B cell (primary cell): ENCODE results near the gene PNPLA4. TPM values are rescaled to one million over a fixed set of nuclear protein-coding genes. Genes with fewer than 3 reads are reported as not detected.

Experiments
- ATAC-seq: fragments of 200-7000 bp; cut with Tn5 transposase; one replicate; pipeline ENCODE4 v1.10.0; 2021; ENCODE audit warnings: low read depth, mild to moderate bottlenecking, moderate number of reproducible peaks, moderate library complexity
- CTCF ChIA-PET: fragments of 350-600 bp; sonication (Branson Sonifier 250); formaldehyde crosslinking; loops from one replicate; lab custom pipeline; 2021; ENCODE audit warnings: antibody characterized with exemption, inconsistent platforms; lab: Charles Lee
- POLR2A ChIA-PET: fragments of 350-600 bp; sonication (Branson Sonifier 250); formaldehyde crosslinking; loops from one replicate; lab custom pipeline; 2021; ENCODE audit warnings: antibody characterized with exemption; lab: Charles Lee
- DNase-seq: peaks from one replicate; pipeline ENCODE4 v3.0.0; 2013
- H2AFZ ChIP-seq: 2 replicates; pipeline ENCODE4 v1.6.1; 2012; ENCODE audit warnings: mild to moderate bottlenecking, low read depth, low read length; ENCODE audit not compliant: insufficient read depth, poor library complexity, severe bottlenecking
- H3K27ac ChIP-seq, 2 donors: 1 replicate in 1 of 2; 2 replicates in 1 of 2; pipeline ENCODE4 v1.5.1; 2012 to 2013; ENCODE audit warnings: low read length in 2 of 2, mild to moderate bottlenecking in 2 of 2, moderate library complexity in 1 of 2
- H3K27me3 ChIP-seq, 4 experiments: fragments of 200-600 bp in 1 of 4; sonication (generic) in 1 of 4; replicated peaks in 1 of 4; 1 replicate in 2 of 4; 2 replicates in 2 of 4; pipeline versions ENCODE4 v1.6.1 to v1.7.0; 2013 to 2016; ENCODE audit warnings: low read length in 3 of 4, mild to moderate bottlenecking in 2 of 4, mixed read lengths in 1 of 4, moderate library complexity in 1 of 4; ENCODE audit not compliant: insufficient read depth in 4 of 4, control insufficient read depth in 3 of 4; ENCODE audit errors: control extremely low read depth in 1 of 4
- H3K36me3 ChIP-seq, 2 experiments: replicated peaks in 1 of 2; 1 replicate in 1 of 2; 2 replicates in 1 of 2; pipeline versions ENCODE4 v1.6.1 to v1.7.1; 2013; ENCODE audit warnings: low read length in 1 of 2; ENCODE audit not compliant: insufficient read depth in 2 of 2, control insufficient read depth in 1 of 2; ENCODE audit errors: control extremely low read depth in 1 of 2, extremely low read depth in 1 of 2
- H3K4me1 ChIP-seq, 2 donors: fragments of 200-600 bp in 1 of 2; sonication (generic) in 1 of 2; 1 replicate in 1 of 2; 2 replicates in 1 of 2; pipeline versions ENCODE4 v1.5.1 to v1.6.1; 2013 to 2017; ENCODE audit warnings: low read length in 2 of 2; ENCODE audit not compliant: control insufficient read depth in 2 of 2, insufficient read depth in 2 of 2
- H3K4me2 ChIP-seq: replicated peaks from 2 replicates; pipeline ENCODE3; 2012; ENCODE audit warnings: mild to moderate bottlenecking, low read depth, low read length; ENCODE audit not compliant: poor library complexity, severe bottlenecking
- H3K4me3 ChIP-seq, 5 experiments: fragments of 200-600 bp in 1 of 5; sonication (generic) in 1 of 5; 1 replicate in 3 of 5; 2 replicates in 2 of 5; pipeline versions ENCODE4 v1.5.1 to v1.7.0; 2011 to 2016; ENCODE audit warnings: low read length in 4 of 5, mild to moderate bottlenecking in 4 of 5, low read depth in 2 of 5, control low read depth in 1 of 5, moderate library complexity in 1 of 5; ENCODE audit not compliant: insufficient read depth in 1 of 5; ENCODE audit errors: control extremely low read depth in 1 of 5, extremely low read depth in 1 of 5
- H3K79me2 ChIP-seq: fragments of 200-600 bp; sonication (generic); one replicate; pipeline ENCODE4 v1.6.0; 2016; ENCODE audit warnings: low read length; ENCODE audit not compliant: control insufficient read depth, insufficient read depth
- H3K9ac ChIP-seq: fragments of 200-600 bp; sonication (generic); 2 replicates; pipeline ENCODE4 v1.6.1; 2017; ENCODE audit warnings: mild to moderate bottlenecking, low read length, moderate library complexity
- H3K9me3 ChIP-seq, 3 donors: one replicate each; pipeline versions ENCODE4 v1.6.1 to v1.7.1; 2013; ENCODE audit warnings: low read length in 2 of 3; ENCODE audit not compliant: control insufficient read depth in 2 of 3, insufficient read depth in 1 of 3; ENCODE audit errors: control extremely low read depth in 1 of 3
- H4K20me1 ChIP-seq: 2 replicates; pipeline ENCODE4 v1.6.0; 2012; ENCODE audit warnings: mild to moderate bottlenecking, low read length; ENCODE audit not compliant: insufficient read depth, control insufficient read depth, poor library complexity, severe bottlenecking
- H3K27ac Mint-ChIP-seq: one replicate; pipeline ENCODE4 v1.8.0; 2021; ENCODE audit warnings: mixed read lengths
- H3K27me3 Mint-ChIP-seq: one replicate; pipeline ENCODE4 v1.8.0; 2021; ENCODE audit warnings: mixed read lengths
- H3K4me1 Mint-ChIP-seq: one replicate; pipeline ENCODE4 v1.8.0; 2021; ENCODE audit warnings: mixed read lengths
- H3K4me3 Mint-ChIP-seq: one replicate; pipeline ENCODE4 v1.8.0; 2021; ENCODE audit warnings: mixed read lengths
- H3K9me3 Mint-ChIP-seq: one replicate; pipeline ENCODE4 v1.8.0; 2022; ENCODE audit warnings: mixed read lengths; ENCODE audit not compliant: insufficient read depth
- CTCF ChIP-seq: fragments of 200-600 bp; IDR thresholded peaks from one replicate; pipeline ENCODE4 v1.8.0; 2022; ENCODE audit warnings: antibody characterized with exemption, mild to moderate bottlenecking
- EZH2 ChIP-seq: IDR thresholded peaks from 2 replicates; pipeline ENCODE4 v1.6.1; 2012; ENCODE audit warnings: borderline replicate concordance, low read depth, mild to moderate bottlenecking, moderate library complexity, low read length; ENCODE audit not compliant: insufficient read depth, poor library complexity, severe bottlenecking
- WGBS: methylation state at CpG from one replicate; pipeline ENCODE4 v1.1.5; 2013; ENCODE audit warnings: missing lambda C conversion rate; ENCODE audit not compliant: insufficient coverage; 5-methylcytosine and 5-hydroxymethylcytosine counted together
- intact Hi-C: fragments of 100-400 bp; cut with micrococcal nuclease; formaldehyde crosslinking; loops from one replicate; pipeline ENCODE4 v1.10.0; 2022
- polyA plus RNA-seq: library from polyadenylated mRNA; depleted of rRNA; stranded (reverse); fragments of >200 nt; gene quantifications from 2 replicates; pipeline ENCODE4 v1.2.3, GENCODE V29; 2012
- total RNA-seq, 2 donors: library from RNA; stranded (reverse); fragments of 120-200 nt in 1 of 2; gene quantifications; 1 replicate in 1 of 2; 2 replicates in 1 of 2; pipeline versions ENCODE4 v1.2.3 to v1.2.4, GENCODE V29; 2013 to 2022

The PNPLA4 gene
- total and polyA plus RNA-seq, 2 donors (not counting 1 experiment from before 2014, with no cell fraction given), result 4.4 to 8.6 TPM

GRCh38 chrX:7972586-7972985 lies 45.4 kb upstream of the PNPLA4 start:
- ChIA-PET POLR2A (interaction anchor here (0.6 kb wide), 1 partner anchor 145 kb away, joined by 4 read pairs; no protein-coding TSS in a partner anchor), CTCF (no interaction called here)
- Histone ChIP-seq H2AFZ (no peak overlapping the region), H3K9ac (no peak overlapping the region), H3K27me3 (no peaks in the 10 kb centered on the region), H3K36me3 (no peaks in the 10 kb centered on the region), H3K4me2 (no peak overlapping the region), H3K27ac (no peak overlapping the region), H3K4me3 (no peak overlapping the region), H3K9me3 (no peaks in the 10 kb centered on the region), H4K20me1 (no peaks in the 10 kb centered on the region), H3K79me2 (no peaks in the 10 kb centered on the region), H3K4me1 (no peaks in the 10 kb centered on the region)
- intact Hi-C loops, result no loop called here
- Mint-ChIP-seq H3K27ac (no peak overlapping the region), H3K9me3 (no peaks in the 10 kb centered on the region), H3K4me3 (no peak overlapping the region), H3K27me3 (no peaks in the 10 kb centered on the region), H3K4me1 (no peaks in the 10 kb centered on the region)
- WGBS, result no CpG with 5 or more reads among the region's 2 CpGs
- TF ChIP-seq CTCF (no peak), EZH2 (no peak)
- DNase-seq (no peak), ATAC-seq (no peak)

GRCh38 chrX:7970428-7970827 lies 43.2 kb upstream of the PNPLA4 start:
- H4K20me1 ChIP-seq, result no peaks in the 10 kb centered on the region
- no peaks in the 10 kb centered on the region for H3K9me3 ChIP-seq
- H2AFZ ChIP-seq, result no peak overlapping the region
- no peaks in the 10 kb centered on the region for H3K36me3 ChIP-seq
- no peaks in the 10 kb centered on the region for H3K27me3 ChIP-seq
- H3K9ac ChIP-seq, result no peak overlapping the region
- no peaks in the 10 kb centered on the region for H3K79me2 ChIP-seq
- POLR2A ChIA-PET, result no interaction called here
- H3K4me1 ChIP-seq, result no peaks in the 10 kb centered on the region
- H3K27ac ChIP-seq, result no peak overlapping the region
- intact Hi-C loops, result no loop called here
- no peak overlapping the region for H3K4me3 ChIP-seq
- no peak overlapping the region for H3K4me3 Mint-ChIP-seq
- H3K9me3 Mint-ChIP-seq, result no peaks in the 10 kb centered on the region
- CTCF ChIA-PET, result no interaction called here
- no peak for DNase-seq
- H3K27ac Mint-ChIP-seq, result no peak overlapping the region
- TF ChIP-seq CTCF, result no peak
- no peak for TF ChIP-seq EZH2
- H3K4me1 Mint-ChIP-seq, result no peaks in the 10 kb centered on the region
- H3K27me3 Mint-ChIP-seq, result no peaks in the 10 kb centered on the region
- no peak for ATAC-seq
- H3K4me2 ChIP-seq, result no peak overlapping the region
- WGBS, result no CpG with 5 or more reads among the region's 4 CpGs
